NCI-H1436 (cell line): ENCODE data around the gene INTS11.

Experiments used
- DNase-seq: peaks from one replicate; lab custom pipeline; 2025; lab: John Stamatoyannopoulos, UW

Gene INTS11

GRCh38 chr1:1285102-1285571, 39.3 kb downstream of the INTS11 start:
- no peak for DNase-seq

GRCh38 chr1:1284221-1285101, 40.0 kb downstream of the INTS11 start:
- DNase-seq: no peak

GRCh38 chr1:1283821-1284220, 40.6 kb downstream of the INTS11 start:
- DNase-seq: no peak

GRCh38 chr1:1282998-1283397, 41.5 kb downstream of the INTS11 start:
- DNase-seq: no peak

GRCh38 chr1:1281533-1282321, 42.7 kb downstream of the INTS11 start:
- no peak for DNase-seq

GRCh38 chr1:1280782-1281481, 43.5 kb downstream of the INTS11 start:
- DNase-seq: no peak

- DNase-seq: no peak
Observed at GRCh38 chr1:1279028-1279427, 45.4 kb downstream of the INTS11 start.

GRCh38 chr1:1278620-1279019, 45.8 kb downstream of the INTS11 start:
- no peak for DNase-seq

GRCh38 chr1:1275836-1276235, 48.6 kb downstream of the INTS11 start:
- DNase-seq: no peak

- DNase-seq: no peak
Observed at GRCh38 chr1:1274931-1275431, 49.5 kb downstream of the INTS11 start.

GRCh38 chr1:1274299-1274930, 50.0 kb downstream of the INTS11 start:
- no peak for DNase-seq

- DNase-seq: peak; percentile 87
Observed at GRCh38 chr1:1273512-1274298, 50.8 kb downstream of the INTS11 start, which contains the start of gene UBE2J2. Gene UBE2J2, minus strand, starts transcription at chr1:1273854. Its CDS starts 5,862 bp downstream, at chr1:1267992.

- no peak for DNase-seq
Observed at GRCh38 chr1:1273209-1273511, 51.3 kb downstream of the INTS11 start.

GRCh38 chr1:1272341-1273208, 51.9 kb downstream of the INTS11 start:
- no peak for DNase-seq

- no peak for DNase-seq
Observed at GRCh38 chr1:1270813-1271212, 53.6 kb downstream of the INTS11 start.

- no peak for DNase-seq
Observed at GRCh38 chr1:1268284-1268682, 56.2 kb downstream of the INTS11 start.

GRCh38 chr1:1267488-1268283, 56.8 kb downstream of the INTS11 start:
- no peak for DNase-seq

- no peak for DNase-seq
Observed at GRCh38 chr1:1264868-1265272, 59.6 kb downstream of the INTS11 start.

- DNase-seq: no peak
Observed at GRCh38 chr1:1264026-1264425, 60.4 kb downstream of the INTS11 start.
